ENCODE results near the gene KCNJ11.

Gene KCNJ11

GRCh38 chr11:17402486-17402885 lies 14.0 kb upstream of the KCNJ11 start:
- Histone ChIP-seq H2BK12ac (ENCODE audit: low read length in 2 of 2) (no peak overlapping the region), H3K27ac (ENCODE audit: low read length, poor library complexity, severe bottlenecking) (no peak overlapping the region), H3K4me3 (ENCODE audit: insufficient read depth in 1 of 2, low read depth in 1 of 2, low read length in 2 of 2) (no peak overlapping the region), H3K14ac (ENCODE audit: low read length in 2 of 2) (no peak overlapping the region), H3K4me1 (ENCODE audit: control insufficient read depth, insufficient read depth, low read depth, low read length) (peaks cover 2% of the 10 kb centered on the region), H3K18ac (ENCODE audit: low read depth in 1 of 2, low read length in 2 of 2) (no peak overlapping the region), H3K9me3 (ENCODE audit: control insufficient read depth, low read length) (no peaks in the 10 kb centered on the region), H2BK15ac (ENCODE audit: low read depth, poor library complexity, severe bottlenecking) (peak overlapping the region; percentile 26), H3K4ac (ENCODE audit: low read depth in 1 of 2, low read length in 2 of 2) (no peak overlapping the region), H4K8ac (ENCODE audit: low read length) (no peak overlapping the region), H2BK5ac (ENCODE audit: low read depth, low read length, poor library complexity, severe bottlenecking) (no peak overlapping the region), H2AFZ (ENCODE audit: low read depth, low read length) (no peak overlapping the region), H3K9ac (ENCODE audit: low read length) (no peak overlapping the region), H3K27me3 (ENCODE audit: control insufficient read depth in 1 of 2, insufficient read depth in 1 of 2, low read length in 2 of 2) (peaks cover 9 to 34% of the 10 kb centered on the region in 2 experiments), H3K79me1 (replicated peaks; ENCODE audit: low read length, poor library complexity, severe bottlenecking) (no peaks in the 10 kb centered on the region), H4K91ac (ENCODE audit: low read length) (no peak overlapping the region), H3K23ac (ENCODE audit: low read length in 2 of 2) (no peak overlapping the region), H2BK120ac (ENCODE audit: low read depth, low read length) (no peak overlapping the region), H3K4me2 (ENCODE audit: low read length, poor library complexity, severe bottlenecking) (no peak overlapping the region), H2AK5ac (ENCODE audit: low read length, severe bottlenecking) (no peak overlapping the region), H3K36me3 (ENCODE audit: control insufficient read depth in 1 of 2, insufficient read depth in 2 of 2, low read depth in 1 of 2, low read length in 2 of 2) (no peaks in the 10 kb centered on the region)
- no peak for DNase-seq
- 88% methylated on average over 8 of the region's 8 CpGs for WGBS

GRCh38 chr11:17401841-17402240 lies 13.4 kb upstream of the KCNJ11 start:
- H3K4ac ChIP-seq (ENCODE audit: low read depth in 1 of 2, low read length in 2 of 2) = no peak overlapping the region
- WGBS = 83% methylated on average over 8 of the region's 8 CpGs
- peaks cover 2% of the 10 kb centered on the region for H3K4me1 ChIP-seq (ENCODE audit: control insufficient read depth, insufficient read depth, low read depth, low read length)
- H2BK15ac ChIP-seq (ENCODE audit: low read depth, poor library complexity, severe bottlenecking) = no peak overlapping the region
- H4K91ac ChIP-seq (ENCODE audit: low read length) = no peak overlapping the region
- H4K8ac ChIP-seq (ENCODE audit: low read length) = no peak overlapping the region
- H3K18ac ChIP-seq (ENCODE audit: low read depth in 1 of 2, low read length in 2 of 2) = no peak overlapping the region
- no peaks in the 10 kb centered on the region for H3K9me3 ChIP-seq (ENCODE audit: control insufficient read depth, low read length)
- H3K14ac ChIP-seq (ENCODE audit: low read length in 2 of 2) = no peak overlapping the region
- no peak overlapping the region for H3K4me2 ChIP-seq (ENCODE audit: low read length, poor library complexity, severe bottlenecking)
- no peak overlapping the region for H2BK12ac ChIP-seq (ENCODE audit: low read length in 2 of 2)
- no peak overlapping the region for H3K4me3 ChIP-seq (ENCODE audit: insufficient read depth in 1 of 2, low read depth in 1 of 2, low read length in 2 of 2)
- no peak for DNase-seq
- H2BK120ac ChIP-seq (ENCODE audit: low read depth, low read length) = no peak overlapping the region
- H3K9ac ChIP-seq (ENCODE audit: low read length) = no peak overlapping the region
- no peak overlapping the region for H2AFZ ChIP-seq (ENCODE audit: low read depth, low read length)
- no peak overlapping the region for H2BK5ac ChIP-seq (ENCODE audit: low read depth, low read length, poor library complexity, severe bottlenecking)
- H3K79me1 ChIP-seq (replicated peaks; ENCODE audit: low read length, poor library complexity, severe bottlenecking) = no peaks in the 10 kb centered on the region
- H3K36me3 ChIP-seq (ENCODE audit: control insufficient read depth in 1 of 2, insufficient read depth in 2 of 2, low read depth in 1 of 2, low read length in 2 of 2) = no peaks in the 10 kb centered on the region
- peaks cover 9 to 34% of the 10 kb centered on the region in 2 experiments for H3K27me3 ChIP-seq (ENCODE audit: control insufficient read depth in 1 of 2, insufficient read depth in 1 of 2, low read length in 2 of 2)
- H3K27ac ChIP-seq (ENCODE audit: low read length, poor library complexity, severe bottlenecking) = no peak overlapping the region
- H3K23ac ChIP-seq (ENCODE audit: low read length in 2 of 2) = no peak overlapping the region
- H2AK5ac ChIP-seq (ENCODE audit: low read length, severe bottlenecking) = no peak overlapping the region

- Histone ChIP-seq H2BK15ac (ENCODE audit: low read depth, poor library complexity, severe bottlenecking) (no peak overlapping the region), H3K27me3 (ENCODE audit: control insufficient read depth in 1 of 2, insufficient read depth in 1 of 2, low read length in 2 of 2) (peaks cover 9 to 34% of the 10 kb centered on the region in 2 experiments), H2BK120ac (ENCODE audit: low read depth, low read length) (no peak overlapping the region), H2BK12ac (ENCODE audit: low read length in 2 of 2) (no peak overlapping the region), H3K9ac (ENCODE audit: low read length) (no peak overlapping the region), H3K79me1 (replicated peaks; ENCODE audit: low read length, poor library complexity, severe bottlenecking) (no peaks in the 10 kb centered on the region), H3K23ac (ENCODE audit: low read length in 2 of 2) (no peak overlapping the region), H2AFZ (ENCODE audit: low read depth, low read length) (no peak overlapping the region), H3K27ac (ENCODE audit: low read length, poor library complexity, severe bottlenecking) (no peak overlapping the region), H2BK5ac (ENCODE audit: low read depth, low read length, poor library complexity, severe bottlenecking) (no peak overlapping the region), H3K4me3 (ENCODE audit: insufficient read depth in 1 of 2, low read depth in 1 of 2, low read length in 2 of 2) (no peak overlapping the region), H3K4me2 (ENCODE audit: low read length, poor library complexity, severe bottlenecking) (no peak overlapping the region), H3K4ac (ENCODE audit: low read depth in 1 of 2, low read length in 2 of 2) (no peak overlapping the region), H4K91ac (ENCODE audit: low read length) (no peak overlapping the region), H2AK5ac (ENCODE audit: low read length, severe bottlenecking) (no peak overlapping the region), H4K8ac (ENCODE audit: low read length) (no peak overlapping the region), H3K18ac (ENCODE audit: low read depth in 1 of 2, low read length in 2 of 2) (no peak overlapping the region), H3K36me3 (ENCODE audit: control insufficient read depth in 1 of 2, insufficient read depth in 2 of 2, low read depth in 1 of 2, low read length in 2 of 2) (no peaks in the 10 kb centered on the region), H3K14ac (ENCODE audit: low read length in 2 of 2) (no peak overlapping the region), H3K9me3 (ENCODE audit: control insufficient read depth, low read length) (no peaks in the 10 kb centered on the region), H3K4me1 (ENCODE audit: control insufficient read depth, insufficient read depth, low read depth, low read length) (peaks cover 2% of the 10 kb centered on the region)
- DNase-seq = no peak
- 82% methylated on average over 1 of the region's 2 CpGs for WGBS
Measured at GRCh38 chr11:17401316-17401715, 12.9 kb upstream of the KCNJ11 start.

- H2BK120ac ChIP-seq (ENCODE audit: low read depth, low read length) = no peak overlapping the region
- no peak overlapping the region for H2BK5ac ChIP-seq (ENCODE audit: low read depth, low read length, poor library complexity, severe bottlenecking)
- no peak overlapping the region for H3K4ac ChIP-seq (ENCODE audit: low read depth in 1 of 2, low read length in 2 of 2)
- H3K79me1 ChIP-seq (replicated peaks; ENCODE audit: low read length, poor library complexity, severe bottlenecking) = no peaks in the 10 kb centered on the region
- 93% methylated on average over 19 of the region's 19 CpGs for WGBS
- no peak overlapping the region for H2BK12ac ChIP-seq (ENCODE audit: low read length in 2 of 2)
- H2AK5ac ChIP-seq (ENCODE audit: low read length, severe bottlenecking) = no peak overlapping the region
- no peak overlapping the region for H4K91ac ChIP-seq (ENCODE audit: low read length)
- H3K4me2 ChIP-seq (ENCODE audit: low read length, poor library complexity, severe bottlenecking) = no peak overlapping the region
- H3K9me3 ChIP-seq (ENCODE audit: control insufficient read depth, low read length) = no peaks in the 10 kb centered on the region
- no peak for DNase-seq
- no peak overlapping the region for H3K9ac ChIP-seq (ENCODE audit: low read length)
- H2BK15ac ChIP-seq (ENCODE audit: low read depth, poor library complexity, severe bottlenecking) = no peak overlapping the region
- H3K27me3 ChIP-seq (ENCODE audit: control insufficient read depth in 1 of 2, insufficient read depth in 1 of 2, low read length in 2 of 2) = peaks cover 9 to 37% of the 10 kb centered on the region in 2 experiments
- H3K36me3 ChIP-seq (ENCODE audit: control insufficient read depth in 1 of 2, insufficient read depth in 2 of 2, low read depth in 1 of 2, low read length in 2 of 2) = no peaks in the 10 kb centered on the region
- H3K4me1 ChIP-seq (ENCODE audit: control insufficient read depth, insufficient read depth, low read depth, low read length) = no peaks in the 10 kb centered on the region
- peak overlapping the region in 1 of 2 experiments; percentile 61 for H3K23ac ChIP-seq (ENCODE audit: low read length in 2 of 2)
- no peak overlapping the region for H3K4me3 ChIP-seq (ENCODE audit: insufficient read depth in 1 of 2, low read depth in 1 of 2, low read length in 2 of 2)
- H3K14ac ChIP-seq (ENCODE audit: low read length in 2 of 2) = no peak overlapping the region
- no peak overlapping the region for H3K27ac ChIP-seq (ENCODE audit: low read length, poor library complexity, severe bottlenecking)
- no peak overlapping the region for H4K8ac ChIP-seq (ENCODE audit: low read length)
- no peak overlapping the region for H2AFZ ChIP-seq (ENCODE audit: low read depth, low read length)
- H3K18ac ChIP-seq (ENCODE audit: low read depth in 1 of 2, low read length in 2 of 2) = no peak overlapping the region
Measured at GRCh38 chr11:17400048-17400775, 11.8 kb upstream of the KCNJ11 start.
